22Rv1 (cell line): ENCODE data around the gene ZNF527.

ENCODE experiments used
- CTCF ChIP-seq: fragments of 450-650 bp; IDR thresholded peaks from 2 replicates; pipeline ENCODE4 v1.5.1; 2017; ENCODE audit warnings: mild to moderate bottlenecking
- ZFX ChIP-seq: fragments of 450-650 bp; IDR thresholded peaks from 2 replicates; pipeline ENCODE4 v1.6.1; 2017; ENCODE audit warnings: antibody characterized with exemption, borderline replicate concordance

DNA sequence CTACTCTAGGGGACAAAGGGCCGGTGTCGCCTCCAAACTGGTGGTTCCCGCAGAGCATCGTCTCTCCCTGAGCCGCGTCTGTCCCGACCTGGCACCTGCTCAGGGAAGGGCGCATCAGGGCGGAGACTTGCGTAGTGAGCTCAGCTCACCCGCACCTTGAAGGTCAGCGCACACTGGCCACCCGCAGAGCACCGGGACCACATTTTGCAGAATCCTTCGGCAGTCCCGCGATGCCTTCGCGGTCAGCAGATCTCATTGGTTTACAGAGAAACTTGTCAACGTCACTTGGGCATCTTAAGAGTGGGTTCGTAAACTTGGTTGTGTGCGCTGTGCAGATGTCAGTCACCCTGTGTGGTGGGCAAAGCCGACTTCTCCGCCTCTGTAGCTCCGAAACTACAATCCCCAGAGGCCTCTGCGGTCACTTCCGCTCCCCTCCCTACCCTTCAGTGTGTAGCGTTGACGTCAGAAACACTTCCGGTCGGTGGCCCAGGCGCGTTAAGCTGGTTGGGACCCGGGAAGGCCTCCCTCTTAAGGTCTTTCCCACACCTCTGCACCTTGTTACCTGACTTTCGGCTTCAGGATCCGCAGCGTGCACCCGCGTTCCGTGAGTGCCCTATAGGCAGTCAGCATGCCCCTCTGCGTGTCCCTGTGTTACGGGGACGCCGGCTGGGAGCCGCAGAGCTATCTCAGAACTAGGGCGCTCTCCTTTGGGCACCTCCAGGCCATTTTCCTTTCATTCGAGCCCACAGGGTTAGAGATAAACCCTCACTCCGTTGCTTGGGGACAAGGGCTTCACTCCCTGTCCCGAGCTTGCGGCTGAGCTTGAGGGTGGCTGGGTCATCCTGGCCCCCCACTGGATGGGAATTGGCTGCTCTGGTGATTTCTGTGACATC is 36.5 kb upstream of the ZNF527 start:
- TF ChIP-seq ZFX (no peak), CTCF (no peak)
